Suppressor macrophage treated with lipopolysaccharide for 4 hours (primary cell): ENCODE data around the gene ZNF140.

Experiments used
- DNase-seq: peaks from one replicate; pipeline ENCODE4 v3.0.0-alpha.2; 2020

ZNF140 gene

GRCh38 chr12:133080368-133081158 lies at the start of gene ZNF140:
TSS of gene ZNF140 (plus strand) at chr12:133080923. CDS start at chr12:133081321, 398 bp downstream.
- DNase-seq, result peak; percentile 96

DNA sequence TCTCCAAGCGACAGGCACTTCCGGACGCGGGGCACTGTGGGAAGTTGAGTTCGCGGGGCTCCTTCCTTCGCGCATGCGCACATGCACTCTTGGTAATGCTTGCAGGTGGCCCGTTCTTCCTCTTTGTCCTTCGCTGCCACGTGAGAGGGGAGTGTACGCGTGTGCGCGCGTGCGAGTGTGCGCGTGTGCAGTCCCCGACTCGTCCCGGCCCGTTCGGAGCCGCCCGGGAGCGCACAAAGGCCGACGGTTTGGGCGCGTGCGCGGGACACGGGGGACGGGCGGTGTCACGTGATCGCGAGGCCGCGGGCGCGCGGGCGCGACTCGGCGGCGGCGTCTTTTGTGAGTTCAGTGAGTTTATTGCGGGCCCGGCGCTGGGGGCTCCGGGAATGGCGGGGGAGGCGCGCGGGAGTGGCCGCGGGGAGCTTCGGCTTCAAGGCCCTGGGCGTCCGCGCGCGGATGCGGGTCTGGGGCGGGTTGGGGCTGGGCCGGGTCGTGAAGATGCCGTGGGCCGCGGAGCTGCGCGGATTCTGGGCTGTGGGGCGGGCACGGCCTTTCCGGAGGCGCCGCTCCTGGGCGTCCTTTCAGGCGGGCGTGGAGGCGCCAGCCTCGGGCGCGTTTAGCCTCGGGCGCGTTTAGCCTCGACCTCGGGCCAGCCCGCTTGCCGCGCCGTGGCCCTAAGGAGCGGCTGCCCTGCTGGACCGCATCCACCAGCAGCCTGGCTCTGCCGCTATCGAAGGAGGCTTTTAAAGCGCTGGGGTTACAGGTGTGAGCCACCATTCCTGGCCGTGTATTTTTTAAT lies 43.3 kb upstream of the ZNF140 start, which contains the start of gene ZNF84:
Gene ZNF84 (plus strand): TSS at position 303 of the 799 bp plus-strand sequence. CDS start 3,959 bp downstream, outside the sequence.
- DNase-seq, result peak; percentile 100

GRCh38 chr12:133038118-133038709 lies 42.5 kb upstream of the ZNF140 start:
- no peak for DNase-seq

GRCh38 chr12:133046698-133047097 lies 34.0 kb upstream of the ZNF140 start:
- DNase-seq, result no peak

DNA sequence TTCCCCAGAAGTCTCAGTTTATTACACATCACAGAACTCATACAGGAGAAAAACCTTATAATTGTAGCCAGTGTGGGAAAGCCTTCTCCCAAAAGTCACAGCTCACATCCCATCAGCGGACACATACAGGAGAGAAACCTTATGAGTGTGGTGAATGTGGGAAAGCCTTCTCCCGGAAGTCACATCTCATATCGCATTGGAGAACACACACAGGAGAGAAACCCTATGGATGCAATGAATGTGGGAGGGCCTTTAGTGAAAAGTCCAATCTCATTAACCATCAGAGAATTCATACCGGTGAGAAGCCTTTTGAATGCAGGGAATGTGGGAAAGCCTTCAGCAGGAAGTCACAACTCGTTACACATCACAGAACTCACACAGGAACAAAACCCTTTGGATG lies 23.3 kb upstream of the ZNF140 start:
- DNase-seq, result no peak

- DNase-seq, result no peak
Measured at GRCh38 chr12:133058203-133059113, 22.3 kb upstream of the ZNF140 start.

GRCh38 chr12:133061954-133062353 lies 18.8 kb upstream of the ZNF140 start:
- DNase-seq, result no peak

- no peak for DNase-seq
Measured at GRCh38 chr12:133063556-133063955, 17.2 kb upstream of the ZNF140 start.

- DNase-seq, result no peak
Measured at GRCh38 chr12:133073836-133074235, 6.9 kb upstream of the ZNF140 start.

DNA sequence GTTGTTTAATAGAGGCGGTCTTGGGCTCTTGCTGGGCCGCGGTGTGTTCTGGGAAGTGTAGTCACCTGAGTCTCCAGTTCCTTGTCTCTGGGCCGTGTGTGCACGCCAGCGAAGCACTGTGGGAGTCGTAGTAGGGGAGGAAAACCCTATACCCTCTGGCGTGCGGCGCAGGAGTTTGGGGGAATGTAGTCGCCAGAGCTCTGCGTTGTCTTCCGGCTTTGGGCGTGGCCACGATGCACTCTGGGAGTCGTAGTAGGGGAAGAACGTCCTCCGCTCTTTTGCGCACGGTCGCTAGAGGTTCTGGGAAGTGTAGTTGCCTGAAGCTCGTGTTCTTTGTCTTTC lies 726 bp upstream of the ZNF140 start:
- peak; percentile 98 for DNase-seq

DNA sequence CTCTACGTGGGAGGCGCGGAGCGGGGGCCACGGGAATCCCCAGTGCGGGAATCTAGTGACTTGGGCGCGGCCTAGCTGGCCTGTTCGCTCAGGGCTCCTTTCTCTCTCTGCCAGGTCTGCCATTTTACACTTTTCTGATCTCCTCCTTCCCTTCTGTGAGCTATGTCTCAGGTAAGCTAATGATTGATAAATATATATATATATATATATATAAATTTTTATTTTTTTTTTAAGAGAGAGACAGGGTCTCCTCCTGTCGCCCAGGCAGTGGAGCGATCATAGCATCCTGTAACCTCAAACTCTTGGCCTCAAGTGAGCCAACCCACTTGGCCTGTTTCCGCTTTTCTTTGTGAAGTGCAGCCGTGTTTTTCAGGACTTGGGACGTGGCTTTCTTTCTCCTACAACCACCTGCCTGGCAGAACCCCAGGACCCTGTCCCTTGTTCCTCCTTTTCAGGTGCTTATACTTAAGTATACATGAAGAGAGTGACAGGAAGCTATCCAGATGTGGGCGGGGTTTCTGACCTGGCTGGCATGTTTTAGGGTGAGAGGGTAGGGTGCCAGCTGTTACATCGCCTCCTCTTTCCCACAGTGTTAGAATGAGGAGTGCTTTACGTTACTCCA lies 547 bp downstream of the ZNF140 start:
- no peak for DNase-seq

DNA sequence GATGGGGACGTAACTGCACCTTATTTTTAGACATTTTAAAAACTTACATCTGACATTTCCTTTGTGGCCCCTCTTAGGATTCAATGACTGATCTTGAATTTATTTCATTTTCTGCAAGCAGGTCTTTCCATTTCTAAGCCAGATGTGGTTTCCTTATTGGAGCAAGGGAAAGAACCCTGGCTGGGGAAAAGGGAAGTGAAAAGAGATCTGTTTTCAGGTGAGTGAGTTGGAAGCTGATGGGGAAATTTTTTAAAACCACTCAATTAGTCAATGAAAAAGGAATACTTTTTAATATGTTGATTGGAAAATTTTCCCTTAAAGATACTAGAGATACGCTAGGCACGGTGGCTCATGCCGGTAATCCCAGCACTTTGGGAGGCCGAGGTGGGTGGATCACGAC lies 2.6 kb downstream of the ZNF140 start:
- no peak for DNase-seq

DNA sequence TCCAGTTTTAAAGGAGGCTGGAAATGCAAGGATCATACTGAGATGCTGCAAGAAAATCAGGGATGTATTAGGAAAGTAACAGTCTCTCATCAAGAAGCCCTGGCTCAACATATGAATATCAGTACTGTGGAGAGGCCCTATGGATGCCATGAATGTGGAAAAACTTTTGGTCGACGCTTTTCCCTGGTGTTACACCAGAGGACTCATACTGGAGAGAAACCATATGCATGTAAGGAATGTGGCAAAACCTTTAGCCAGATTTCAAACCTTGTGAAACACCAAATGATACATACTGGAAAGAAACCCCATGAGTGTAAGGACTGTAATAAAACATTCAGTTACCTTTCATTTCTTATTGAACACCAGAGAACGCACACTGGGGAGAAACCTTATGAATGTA lies 24.9 kb downstream of the ZNF140 start:
- DNase-seq, result no peak

GRCh38 chr12:133106253-133106652 lies 25.5 kb downstream of the ZNF140 start:
- peak; percentile 9 for DNase-seq

- DNase-seq, result no peak
Measured at GRCh38 chr12:133107121-133107520, 26.4 kb downstream of the ZNF140 start.

DNA sequence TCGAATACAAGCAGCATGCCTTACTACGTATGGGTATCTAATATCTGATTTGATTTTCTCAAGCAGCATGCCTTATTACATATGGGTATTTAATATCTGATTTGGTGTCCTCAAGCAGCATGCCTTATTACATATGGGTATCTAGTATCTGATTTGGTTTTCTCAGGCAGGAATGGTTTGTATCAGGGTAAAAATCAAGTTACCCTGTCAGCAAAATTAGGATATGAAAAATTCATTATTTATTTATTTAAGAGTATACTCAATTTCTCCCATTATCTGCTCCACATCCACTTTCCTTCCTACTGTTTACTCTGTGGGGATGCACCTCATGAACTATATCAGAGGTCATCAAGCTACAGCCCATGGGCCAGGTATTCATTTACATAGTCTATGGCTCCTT lies 27.4 kb downstream of the ZNF140 start:
- DNase-seq, result no peak

DNA sequence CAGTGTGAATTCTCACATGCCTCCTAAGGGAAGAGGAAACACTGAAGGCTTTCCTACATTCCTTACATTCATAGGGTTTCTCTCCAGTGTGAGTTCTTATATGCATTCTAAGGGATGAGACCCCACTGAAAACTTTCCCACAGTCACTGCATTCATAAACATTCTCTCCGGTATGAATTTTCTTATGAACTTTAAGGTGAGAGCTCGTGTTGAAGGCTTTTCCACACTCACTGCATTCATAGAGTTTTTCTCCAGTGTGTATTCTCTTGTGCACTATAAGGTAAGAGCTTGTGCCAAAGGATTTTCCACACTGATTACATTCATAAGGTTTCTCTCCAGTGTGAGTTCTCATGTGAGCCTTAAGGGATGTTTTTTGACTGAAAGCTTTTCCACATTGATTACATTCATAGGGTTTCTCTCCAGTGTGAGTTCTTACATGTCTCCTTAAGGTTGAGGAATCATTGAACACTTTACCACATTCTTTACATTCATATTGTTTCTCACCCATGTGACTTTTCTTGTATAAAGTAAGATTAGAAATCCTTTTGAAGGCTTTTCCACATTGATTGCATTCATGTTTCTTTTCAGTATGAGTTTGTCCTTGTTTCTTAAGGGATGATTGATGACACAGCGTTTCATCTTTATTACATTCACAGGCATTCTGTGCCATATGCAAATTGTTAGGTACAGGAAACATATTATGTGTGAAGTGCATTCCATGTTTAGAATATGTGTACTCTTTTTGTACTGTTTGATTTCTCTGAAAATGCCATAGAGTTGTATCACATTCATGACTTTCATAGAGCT lies 39.9 kb downstream of the ZNF140 start:
- no peak for DNase-seq

GRCh38 chr12:133124674-133125073 lies 44.0 kb downstream of the ZNF140 start:
- DNase-seq, result no peak

- DNase-seq, result peak; percentile 3
Measured at GRCh38 chr12:133129368-133130037, 48.8 kb downstream of the ZNF140 start.

DNA sequence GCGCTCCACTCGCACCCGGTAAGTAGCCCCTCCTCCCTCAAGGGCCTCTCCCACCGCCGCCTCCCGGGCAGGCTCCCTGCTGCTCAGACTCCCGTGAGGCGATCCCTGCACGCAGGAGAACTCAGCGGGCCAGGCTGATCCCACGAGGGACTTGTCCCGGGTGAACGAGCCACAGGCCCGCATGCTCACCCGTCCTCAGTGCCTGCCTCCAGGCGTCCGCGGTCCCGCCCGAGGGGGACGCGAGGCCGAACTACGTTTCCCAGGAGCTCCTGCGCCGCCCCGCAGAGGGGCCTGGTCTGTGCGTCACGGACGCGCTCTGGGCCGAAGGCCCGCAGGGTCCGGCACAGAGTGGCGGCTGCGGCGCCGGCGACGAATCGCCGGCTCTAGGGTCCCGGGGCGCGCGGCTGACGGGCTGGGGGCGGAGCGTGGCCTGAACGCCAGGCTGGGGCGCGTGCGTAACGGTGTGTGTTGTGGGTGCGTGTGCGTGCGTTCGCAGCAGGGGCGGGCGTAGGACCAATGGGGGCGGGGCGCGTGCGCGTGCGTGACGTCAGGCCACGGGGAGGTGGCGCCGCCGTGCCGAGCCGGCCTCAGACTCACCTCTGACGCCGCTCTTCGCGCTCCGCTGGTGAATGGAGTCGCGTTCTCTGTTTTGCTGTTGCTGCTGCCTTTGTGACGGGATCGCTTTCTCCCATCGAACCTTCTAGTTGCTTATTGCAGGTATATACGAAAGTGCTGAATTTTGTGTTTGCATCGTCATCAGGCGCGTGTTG lies 49.5 kb downstream of the ZNF140 start, which contains the start of the genes ZNF10 and ZNF891:
Gene ZNF10 (plus strand): TSS at position 590 of the 770 bp plus-strand sequence. CDS start 13,866 bp downstream, outside the sequence.
Gene ZNF891 (minus strand): TSS at position 237 of the 770 bp plus-strand sequence. CDS start 8,356 bp downstream, outside the sequence.
- peak; percentile 97 for DNase-seq
